Measurements from ENCODE around the gene KLF9. TPM values are rescaled to one million over a fixed set of nuclear protein-coding genes. Genes with fewer than 3 reads are reported as not detected.

The KLF9 gene
- polyA plus RNA-seq, 4 donors = 1.3 to 33.7 (median 16.0) TPM

GRCh38 chr9:70355801-70356200 is 58.7 kb downstream of the KLF9 start:
- WGBS, 3 donors = 86 to 87% (median 87%) methylated on average over 3 of the region's 3 CpGs
- Histone ChIP-seq H3K36me3 (ENCODE audit: control insufficient read depth in 3 of 3, insufficient read depth in 2 of 3, low read depth in 1 of 3, low read length in 3 of 3) (peaks cover 0 to 10% (median 0%) of the 10 kb centered on the region in 3 donors), H3K27me3 (ENCODE audit: control insufficient read depth in 3 of 3, insufficient read depth in 3 of 3, low read length in 3 of 3) (no peaks in the 10 kb centered on the region), H3K4me3 (ENCODE audit: low read depth in 1 of 3, low read length in 3 of 3) (no peak overlapping the region), H3K9me3 (ENCODE audit: control insufficient read depth in 2 of 2, insufficient read depth in 1 of 2, low read depth in 1 of 2, low read length in 1 of 2) (no peaks in the 10 kb centered on the region), H3K4me1 (ENCODE audit: control insufficient read depth in 3 of 3, insufficient read depth in 2 of 3, low read depth in 1 of 3, low read length in 2 of 3) (no peaks in the 10 kb centered on the region), H3K27ac (ENCODE audit: low read depth in 1 of 3, low read length in 2 of 3) (no peak overlapping the region)
- DNase-seq (no peak), FAIRE-seq (no peak)

- Histone ChIP-seq H3K4me3 (ENCODE audit: low read depth in 1 of 3, low read length in 3 of 3) (no peak overlapping the region), H3K36me3 (ENCODE audit: control insufficient read depth in 3 of 3, insufficient read depth in 2 of 3, low read depth in 1 of 3, low read length in 3 of 3) (peaks cover 3 to 20% (median 4%) of the 10 kb centered on the region in 3 donors), H3K9me3 (ENCODE audit: control insufficient read depth in 2 of 2, insufficient read depth in 1 of 2, low read depth in 1 of 2, low read length in 1 of 2) (no peaks in the 10 kb centered on the region), H3K4me1 (ENCODE audit: control insufficient read depth in 3 of 3, insufficient read depth in 2 of 3, low read depth in 1 of 3, low read length in 2 of 3) (no peaks in the 10 kb centered on the region), H3K27me3 (ENCODE audit: control insufficient read depth in 3 of 3, insufficient read depth in 3 of 3, low read length in 3 of 3) (no peaks in the 10 kb centered on the region), H3K27ac (ENCODE audit: low read depth in 1 of 3, low read length in 2 of 3) (no peak overlapping the region)
- no peak for FAIRE-seq
- DNase-seq = peak in 1 of 2 donors; percentile 18
Measured at GRCh38 chr9:70352802-70353201, 61.7 kb downstream of the KLF9 start.

GRCh38 chr9:70352356-70352755 is 62.1 kb downstream of the KLF9 start:
- DNase-seq (no peak), FAIRE-seq (no peak)
- Histone ChIP-seq H3K27me3 (ENCODE audit: control insufficient read depth in 3 of 3, insufficient read depth in 3 of 3, low read length in 3 of 3) (no peaks in the 10 kb centered on the region), H3K4me3 (ENCODE audit: low read depth in 1 of 3, low read length in 3 of 3) (no peak overlapping the region), H3K27ac (ENCODE audit: low read depth in 1 of 3, low read length in 2 of 3) (no peak overlapping the region), H3K36me3 (ENCODE audit: control insufficient read depth in 3 of 3, insufficient read depth in 2 of 3, low read depth in 1 of 3, low read length in 3 of 3) (peaks cover 3 to 20% (median 4%) of the 10 kb centered on the region in 3 donors), H3K4me1 (ENCODE audit: control insufficient read depth in 3 of 3, insufficient read depth in 2 of 3, low read depth in 1 of 3, low read length in 2 of 3) (no peaks in the 10 kb centered on the region), H3K9me3 (ENCODE audit: control insufficient read depth in 2 of 2, insufficient read depth in 1 of 2, low read depth in 1 of 2, low read length in 1 of 2) (no peaks in the 10 kb centered on the region)
- 62 to 79% (median 78%) methylated on average over 1 of the region's 1 CpG for WGBS, 3 donors

GRCh38 chr9:70347046-70347445 is 67.4 kb downstream of the KLF9 start:
- no peak overlapping the region for H3K4me3 ChIP-seq (ENCODE audit: low read depth in 1 of 3, low read length in 3 of 3)
- FAIRE-seq (no peak), DNase-seq (no peak)
- H3K36me3 ChIP-seq (ENCODE audit: control insufficient read depth in 3 of 3, insufficient read depth in 2 of 3, low read depth in 1 of 3, low read length in 3 of 3) = peaks cover 4 to 20% (median 10%) of the 10 kb centered on the region in 3 donors
- no peaks in the 10 kb centered on the region for H3K27me3 ChIP-seq (ENCODE audit: control insufficient read depth in 3 of 3, insufficient read depth in 3 of 3, low read length in 3 of 3)
- H3K27ac ChIP-seq (ENCODE audit: low read depth in 1 of 3, low read length in 2 of 3) = no peak overlapping the region
- WGBS, 3 donors = 91 to 95% (median 94%) methylated on average over 2 of the region's 2 CpGs
- no peaks in the 10 kb centered on the region for H3K9me3 ChIP-seq (ENCODE audit: control insufficient read depth in 2 of 2, insufficient read depth in 1 of 2, low read depth in 1 of 2, low read length in 1 of 2)
- H3K4me1 ChIP-seq (ENCODE audit: control insufficient read depth in 3 of 3, insufficient read depth in 2 of 3, low read depth in 1 of 3, low read length in 2 of 3) = no peaks in the 10 kb centered on the region

- peak; percentile 97 for FAIRE-seq
Measured at GRCh38 chr9:70340572-70340971, 73.9 kb downstream of the KLF9 start.

More at GRCh38 chr9:70340572-70340971, 73.9 kb downstream of the KLF9 start:
- Histone ChIP-seq H3K36me3 (ENCODE audit: control insufficient read depth in 3 of 3, insufficient read depth in 2 of 3, low read depth in 1 of 3, low read length in 3 of 3) (peaks cover 0 to 9% (median 2%) of the 10 kb centered on the region in 3 donors), H3K9me3 (ENCODE audit: control insufficient read depth in 2 of 2, insufficient read depth in 1 of 2, low read depth in 1 of 2, low read length in 1 of 2) (no peaks in the 10 kb centered on the region), H3K4me1 (ENCODE audit: control insufficient read depth in 3 of 3, insufficient read depth in 2 of 3, low read depth in 1 of 3, low read length in 2 of 3) (no peaks in the 10 kb centered on the region), H3K27ac (ENCODE audit: low read depth in 1 of 3, low read length in 2 of 3) (no peak overlapping the region), H3K27me3 (ENCODE audit: control insufficient read depth in 3 of 3, insufficient read depth in 3 of 3, low read length in 3 of 3) (no peaks in the 10 kb centered on the region), H3K4me3 (ENCODE audit: low read depth in 1 of 3, low read length in 3 of 3) (no peak overlapping the region)
- peak; percentile 8 to 35 for DNase-seq
- WGBS, 3 donors = 0 to 2% (median 0%) methylated on average over 1 of the region's 1 CpG

Other genes starting within 250 kb of the KLF9 start
- gene SMC5, start 155.7 kb downstream of the KLF9 start, polyA plus RNA-seq = 10 to 100 TPM in 3 of 4 donors, 1 to 10 TPM in 1; 8.4 to 35.4 (median 11.4) TPM